Urinary bladder (tissue), 4 donors: ENCODE data around the gene ANKEF1. TPM values are rescaled to one million over a fixed set of nuclear protein-coding genes. Genes with fewer than 3 reads are reported as not detected.

Experiments
- DNase-seq: peaks from one replicate; pipeline ENCODE4 v3.0.0-alpha.2; 2015; ENCODE audit errors: extremely low spot score
- H3K27ac ChIP-seq: one replicate; pipeline ENCODE4 v1.5.1; 2013; ENCODE audit warnings: low read depth, mild to moderate bottlenecking, moderate library complexity
- H3K36me3 ChIP-seq: one replicate; pipeline ENCODE4 v1.6.1; 2013; ENCODE audit warnings: mild to moderate bottlenecking, moderate library complexity; ENCODE audit not compliant: insufficient read depth
- H3K4me1 ChIP-seq: one replicate; pipeline ENCODE4 v1.6.1; 2013; ENCODE audit warnings: mild to moderate bottlenecking, moderate library complexity; ENCODE audit not compliant: insufficient read depth
- H3K4me3 ChIP-seq: one replicate; pipeline ENCODE4 v1.5.1; 2013; ENCODE audit warnings: low read depth, low read length
- whole genome bisulfite sequencing: extraction: QIAGEN DNeasy Blood & Tissue Kit; methylation state at CpG from one replicate; pipeline ENCODE4 v1.1.7; 2013; 5-methylcytosine and 5-hydroxymethylcytosine counted together
- polyA plus RNA-seq: library from polyadenylated mRNA; stranded (reverse); fragments of 200-250 nt; gene quantifications from one replicate; pipeline ENCODE4 v1.2.3, GENCODE V29; 2013
- total RNA-seq: library from RNA; depleted of rRNA; stranded (reverse); fragments of >200 nt; gene quantifications from one replicate; pipeline ENCODE4 v1.2.3, GENCODE V29; 2014
- donor health status: healthy with polysubstance abuse.
- donor health status: healthy.

Gene ANKEF1
- 1.7 TPM for total RNA-seq
- 0.75 TPM for polyA plus RNA-seq

DNA sequence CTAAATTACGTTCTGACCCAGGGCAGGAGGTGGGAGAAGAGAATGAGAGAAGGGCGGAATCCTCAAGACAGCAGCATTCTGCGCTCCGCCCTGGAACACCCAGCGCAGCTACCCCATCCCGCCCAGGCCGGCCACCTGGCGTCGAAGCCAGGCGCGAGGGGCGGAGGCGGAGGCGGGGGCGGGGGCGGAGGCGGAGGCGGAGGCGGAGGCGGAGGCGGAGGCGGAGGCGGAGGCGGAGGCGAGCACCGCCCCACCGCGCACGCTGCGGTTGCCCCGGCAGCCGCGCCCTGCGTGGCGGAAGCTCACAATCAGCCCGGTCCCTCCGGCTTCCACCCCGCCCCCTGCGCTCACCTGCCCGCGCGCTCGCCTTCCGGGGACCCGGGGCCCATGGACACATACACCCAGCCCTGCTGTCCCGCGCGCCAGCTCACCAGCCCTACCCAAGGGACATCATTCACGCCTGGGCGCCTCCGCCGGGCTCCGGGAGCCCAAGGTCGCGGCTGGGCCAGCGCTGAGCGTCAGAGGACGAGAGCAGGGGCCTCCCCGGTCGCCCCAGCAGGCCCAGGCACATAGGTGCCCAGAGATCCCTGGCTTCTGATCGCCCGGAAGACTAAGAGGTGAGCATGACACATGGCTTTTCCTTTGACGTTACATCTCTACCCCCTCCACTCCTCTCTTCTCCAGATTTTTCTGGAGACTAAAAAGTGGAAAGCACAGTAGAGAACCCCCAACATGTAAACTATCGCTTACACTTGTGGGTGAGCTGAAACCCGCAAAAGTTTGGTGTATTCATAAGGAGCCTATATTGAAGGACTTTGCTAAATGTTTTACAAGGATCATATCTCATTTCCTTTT, at the start of gene ANKEF1:
TSS of gene ANKEF1 (plus strand) at position 271 of the 855 bp plus-strand sequence. CDS start 3,315 bp downstream, outside the sequence.
- Histone ChIP-seq H3K36me3 (no peaks in the 10 kb centered on the region), H3K4me3 (peak within 1 kb of the TSS; percentile 50), H3K4me1 (no peaks in the 10 kb centered on the region), H3K27ac (peak within 1 kb of the TSS; percentile 30)
- WGBS: 3% methylated on average over 65 of the region's 65 CpGs
- peak; percentile 25 for DNase-seq

DNA sequence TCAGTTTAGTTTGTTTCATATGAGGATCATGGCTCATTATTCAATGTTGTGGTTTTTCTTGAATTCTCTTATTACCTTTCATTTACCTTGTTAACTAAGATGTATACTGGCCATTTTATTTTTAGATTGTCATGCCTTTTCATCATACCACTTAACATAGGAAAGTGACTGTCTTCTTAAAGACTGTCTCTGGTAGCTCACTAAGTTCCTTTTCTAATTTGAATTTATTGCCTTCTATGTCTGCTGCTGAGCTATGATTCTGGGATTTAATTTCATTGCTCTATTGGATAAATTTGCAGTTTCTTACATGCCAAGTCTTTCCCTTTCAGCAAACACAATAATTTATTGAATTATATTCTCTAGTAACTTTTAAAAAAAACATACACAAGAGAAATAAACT, 49.5 kb upstream of the ANKEF1 start:
- no peaks in the 10 kb centered on the region for H3K36me3 ChIP-seq
- H3K4me1 ChIP-seq: no peaks in the 10 kb centered on the region
- no peak overlapping the region for H3K27ac ChIP-seq
- no peak overlapping the region for H3K4me3 ChIP-seq
- DNase-seq: no peak

DNA sequence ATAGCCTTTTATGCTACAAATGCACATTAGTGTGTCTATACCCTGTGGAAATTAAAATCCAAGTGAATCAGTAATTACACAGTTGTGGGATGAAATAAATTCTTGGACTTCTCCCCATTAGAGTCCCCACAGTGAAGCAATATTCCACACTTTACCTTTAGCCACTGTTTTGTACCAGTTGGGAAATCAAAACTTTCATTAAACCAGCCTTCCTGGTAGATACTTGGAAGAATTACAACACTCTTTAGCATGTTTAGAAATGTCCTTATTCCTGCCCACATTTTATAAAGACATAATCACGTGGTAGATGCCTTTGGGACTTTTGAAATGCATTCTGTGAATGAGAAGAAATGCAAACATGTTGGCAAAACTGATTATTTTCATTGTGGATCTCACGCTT, 49.0 kb upstream of the ANKEF1 start:
- H3K4me1 ChIP-seq: no peaks in the 10 kb centered on the region
- H3K4me3 ChIP-seq: no peak overlapping the region
- no peaks in the 10 kb centered on the region for H3K36me3 ChIP-seq
- 64% methylated on average over 2 of the region's 2 CpGs for WGBS
- no peak for DNase-seq
- H3K27ac ChIP-seq: no peak overlapping the region

DNA sequence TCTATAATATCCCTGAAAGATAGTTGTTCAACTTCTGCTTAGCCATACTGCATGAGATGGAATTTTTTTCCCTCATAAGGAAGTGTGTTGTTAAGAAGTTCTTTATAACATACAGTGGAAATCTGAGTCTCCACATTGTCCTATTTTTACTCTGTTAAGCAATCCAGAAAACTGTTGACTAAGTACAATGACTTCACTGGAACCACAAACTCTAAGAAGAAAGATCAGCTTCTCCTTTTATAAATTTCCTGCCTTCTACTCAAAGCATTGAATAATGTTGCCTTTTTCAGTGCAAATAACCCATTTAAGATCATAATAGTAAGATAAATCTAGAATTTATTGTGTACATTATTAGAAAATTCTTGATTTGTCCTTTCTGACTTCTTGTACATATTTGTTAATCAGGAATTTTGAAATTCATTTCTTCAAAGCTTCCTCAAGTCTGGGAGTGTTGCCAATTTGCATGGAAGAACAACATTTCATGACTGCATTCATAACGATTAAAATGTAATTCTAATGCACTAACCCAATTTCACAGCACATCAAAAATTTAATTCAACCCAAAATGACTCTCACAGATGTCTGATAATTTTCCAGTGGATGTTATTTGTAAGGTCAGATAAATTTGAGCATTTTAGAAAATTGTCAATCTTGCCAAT, 45.6 kb upstream of the ANKEF1 start:
- H3K4me3 ChIP-seq: no peak overlapping the region
- WGBS: 20% methylated on average over 1 of the region's 1 CpG
- H3K4me1 ChIP-seq: no peaks in the 10 kb centered on the region
- no peak overlapping the region for H3K27ac ChIP-seq
- H3K36me3 ChIP-seq: no peaks in the 10 kb centered on the region
- DNase-seq: peak; percentile 15

DNA sequence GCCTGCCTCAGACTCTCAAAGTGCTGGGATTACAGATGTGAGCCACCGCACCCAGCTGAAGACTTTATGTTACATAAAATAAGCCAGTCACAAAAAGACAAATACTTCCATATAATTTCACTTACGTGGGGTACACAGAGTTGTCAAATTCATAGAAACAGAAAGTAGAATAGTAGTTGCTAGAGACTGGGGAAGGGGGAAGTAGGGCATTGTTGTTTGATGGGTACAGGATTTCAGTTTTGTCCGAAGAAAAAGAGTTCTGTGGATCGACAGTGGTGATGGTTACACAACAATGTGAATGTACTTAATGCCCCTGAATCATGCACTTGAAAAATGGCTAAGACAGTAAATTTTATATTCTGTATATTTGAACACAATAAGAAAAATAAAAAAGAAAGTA, 41.6 kb upstream of the ANKEF1 start:
- 87% methylated on average over 4 of the region's 4 CpGs for WGBS
- Histone ChIP-seq H3K36me3 (no peaks in the 10 kb centered on the region), H3K4me1 (no peaks in the 10 kb centered on the region), H3K27ac (no peak overlapping the region), H3K4me3 (no peak overlapping the region)
- no peak for DNase-seq

DNA sequence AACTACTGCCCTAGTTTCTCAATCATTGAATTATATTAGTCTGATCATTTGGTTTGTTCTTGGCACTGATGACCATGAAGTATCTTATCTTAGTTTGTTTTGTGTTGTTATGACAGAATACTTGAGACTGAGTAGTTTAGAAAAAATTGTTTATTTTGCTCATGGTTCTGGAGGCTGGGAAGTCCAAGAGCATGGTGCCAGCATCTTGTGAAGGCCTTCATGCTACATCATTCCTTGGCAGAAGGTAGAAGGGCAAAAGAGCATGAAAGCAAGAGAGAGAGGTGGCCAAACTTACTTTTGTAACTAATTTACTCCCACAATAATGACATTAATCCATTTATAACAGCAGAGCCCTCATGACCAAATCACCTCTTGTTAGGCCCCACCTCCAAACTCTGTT, 40.1 kb upstream of the ANKEF1 start:
- H3K4me3 ChIP-seq: no peak overlapping the region
- H3K4me1 ChIP-seq: no peaks in the 10 kb centered on the region
- H3K36me3 ChIP-seq: no peaks in the 10 kb centered on the region
- H3K27ac ChIP-seq: no peak overlapping the region
- DNase-seq: no peak

DNA sequence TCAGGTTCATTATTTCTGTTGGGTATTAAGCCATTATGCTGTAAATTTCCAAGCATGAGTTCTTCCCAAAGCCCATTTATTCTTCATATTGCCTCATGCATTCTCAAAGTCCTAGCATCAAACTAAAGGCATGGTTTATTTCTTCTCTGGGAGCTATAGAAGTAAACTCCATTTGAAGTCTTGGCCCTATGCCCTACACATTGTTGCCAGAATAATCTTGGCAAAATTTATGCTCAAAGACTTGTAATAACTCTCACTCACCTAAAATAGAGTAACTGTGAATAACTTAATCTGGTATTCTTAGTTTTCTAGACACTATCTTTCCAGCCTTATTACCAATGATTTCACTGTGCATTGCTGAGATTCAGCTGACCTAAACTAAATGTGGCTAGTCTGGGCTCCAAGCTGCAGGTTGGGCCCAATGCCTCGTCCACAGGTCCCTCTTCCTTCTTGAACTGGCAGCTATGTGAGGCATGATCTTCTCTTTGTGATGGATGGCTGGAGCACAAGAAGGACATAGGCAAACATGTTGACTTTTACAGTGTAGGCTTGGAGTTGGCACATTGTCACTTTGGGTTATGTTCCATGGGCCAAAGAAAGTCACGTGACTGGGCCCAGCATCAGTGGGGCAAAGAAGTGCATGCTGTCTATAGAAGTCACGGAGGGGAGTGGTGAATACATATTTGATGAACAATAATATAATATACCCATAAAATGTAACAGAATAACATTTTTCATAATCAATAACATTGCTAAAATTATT, 39.1 kb upstream of the ANKEF1 start:
- DNase-seq: no peak
- Histone ChIP-seq H3K36me3 (no peaks in the 10 kb centered on the region), H3K27ac (no peak overlapping the region), H3K4me1 (no peaks in the 10 kb centered on the region), H3K4me3 (no peak overlapping the region)
- WGBS: 72% methylated on average over 3 of the region's 3 CpGs

DNA sequence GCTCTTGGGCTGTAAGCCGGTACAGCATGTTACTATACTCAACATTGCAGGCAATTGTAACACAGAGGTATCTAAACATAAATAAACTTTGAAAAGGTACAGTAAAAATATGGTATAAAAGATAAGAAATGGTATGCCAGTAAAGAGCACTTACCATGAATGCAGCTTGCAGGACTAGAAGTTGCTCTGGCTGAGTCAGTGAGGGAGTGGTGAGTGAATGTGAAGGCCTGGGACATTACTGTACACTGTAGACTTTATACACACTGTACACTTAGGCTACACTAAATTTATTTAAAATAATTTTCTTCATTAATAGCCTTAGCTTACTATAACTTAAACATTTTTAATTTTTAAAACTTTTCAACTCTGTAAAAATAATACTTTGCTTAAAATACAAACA, 37.8 kb upstream of the ANKEF1 start:
- WGBS: 87% methylated on average over 1 of the region's 1 CpG
- Histone ChIP-seq H3K36me3 (no peaks in the 10 kb centered on the region), H3K4me1 (no peaks in the 10 kb centered on the region), H3K4me3 (no peak overlapping the region), H3K27ac (no peak overlapping the region)
- DNase-seq: no peak

DNA sequence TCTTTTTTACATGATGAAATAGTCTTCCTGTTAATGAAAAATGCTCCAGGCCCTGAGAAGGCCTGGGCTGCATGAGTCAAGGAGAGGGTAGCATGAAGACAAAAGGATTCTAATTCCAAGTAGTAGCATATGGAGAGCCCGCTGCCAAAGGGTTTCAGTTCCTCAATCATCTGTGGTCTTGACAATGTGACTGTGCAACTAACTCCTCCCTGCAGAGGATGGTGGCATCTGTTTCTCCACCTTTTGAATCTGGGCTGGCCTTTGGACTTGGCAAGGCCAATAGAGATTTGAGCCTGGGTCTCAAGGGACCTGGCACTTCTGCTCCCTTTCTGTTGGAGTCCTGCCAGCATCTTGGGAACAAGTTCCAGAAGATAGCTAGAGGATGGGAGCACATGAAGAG, 35.1 kb upstream of the ANKEF1 start:
- WGBS: 89% methylated on average over 1 of the region's 1 CpG
- Histone ChIP-seq H3K4me3 (no peak overlapping the region), H3K4me1 (no peaks in the 10 kb centered on the region), H3K27ac (no peak overlapping the region), H3K36me3 (no peaks in the 10 kb centered on the region)
- DNase-seq: no peak

DNA sequence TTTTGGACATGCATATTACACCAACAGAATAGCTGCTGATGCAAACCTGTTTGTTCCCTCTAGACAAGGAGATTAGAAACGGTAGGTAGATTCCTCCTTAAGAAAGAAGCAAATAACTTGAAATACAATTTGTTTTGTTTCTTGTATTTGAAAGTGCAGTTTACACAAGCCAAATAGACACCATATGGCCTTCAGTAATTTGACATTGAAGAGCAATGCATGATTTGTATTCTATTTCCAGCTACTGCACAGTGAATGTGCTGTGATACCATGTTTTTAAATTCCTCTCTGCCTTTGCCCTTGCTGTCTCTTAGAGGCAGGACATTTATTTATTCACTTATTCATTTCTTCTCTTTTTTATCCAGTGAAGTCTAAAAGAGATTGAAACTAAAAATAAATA, 31.9 kb upstream of the ANKEF1 start:
- Histone ChIP-seq H3K36me3 (no peaks in the 10 kb centered on the region), H3K27ac (no peak overlapping the region), H3K4me3 (no peak overlapping the region), H3K4me1 (no peaks in the 10 kb centered on the region)
- DNase-seq: no peak
- 66% methylated on average over 1 of the region's 1 CpG for WGBS

DNA sequence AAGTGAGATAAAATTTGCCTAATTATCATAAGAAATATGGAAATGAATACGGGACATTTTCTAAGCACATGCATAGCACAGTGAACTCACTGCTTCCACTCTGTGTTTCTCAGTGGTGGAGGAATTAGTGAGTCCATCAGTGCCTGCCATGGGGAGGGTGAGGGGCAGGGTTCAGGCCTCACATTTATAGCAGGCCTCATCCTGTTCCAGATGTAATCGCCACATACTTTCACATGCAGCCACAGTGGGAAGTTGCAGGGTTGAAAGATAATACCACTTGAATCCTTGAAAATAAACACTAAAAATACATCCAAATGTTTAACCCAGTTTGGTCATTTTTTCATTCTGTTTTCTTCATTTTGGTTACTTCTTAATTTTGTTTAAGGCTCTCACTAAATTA, 29.9 kb upstream of the ANKEF1 start:
- 35% methylated on average over 2 of the region's 2 CpGs for WGBS
- Histone ChIP-seq H3K4me3 (no peak overlapping the region), H3K27ac (no peak overlapping the region)

DNA sequence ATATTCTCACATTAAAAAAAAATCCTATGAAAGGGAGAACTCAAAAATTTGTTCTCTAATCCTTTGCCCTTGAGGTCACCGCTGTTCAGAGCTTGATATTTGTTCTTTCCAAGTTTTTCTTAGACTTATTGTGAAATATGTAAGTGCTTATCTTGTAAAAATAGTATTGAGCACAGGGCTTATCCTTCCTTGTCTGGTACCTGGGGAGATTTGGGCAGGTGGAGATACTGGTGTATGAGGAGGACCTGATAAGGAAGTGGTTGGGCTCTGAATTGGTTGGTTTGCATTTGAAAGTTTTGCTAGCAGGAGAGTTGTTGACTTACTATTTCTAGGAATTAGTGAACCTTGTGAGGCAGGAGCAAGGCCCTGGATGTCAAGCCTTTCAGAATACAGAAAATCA, 28.9 kb upstream of the ANKEF1 start:
- Histone ChIP-seq H3K36me3 (no peaks in the 10 kb centered on the region), H3K27ac (no peak overlapping the region), H3K4me3 (no peak overlapping the region), H3K4me1 (no peaks in the 10 kb centered on the region)
- 85% methylated on average over 1 of the region's 1 CpG for WGBS
- DNase-seq: no peak

More for the DNA sequence above, 29.9 kb upstream of the ANKEF1 start:
- Histone ChIP-seq H3K36me3 (no peaks in the 10 kb centered on the region), H3K4me1 (no peaks in the 10 kb centered on the region)
- no peak for DNase-seq

DNA sequence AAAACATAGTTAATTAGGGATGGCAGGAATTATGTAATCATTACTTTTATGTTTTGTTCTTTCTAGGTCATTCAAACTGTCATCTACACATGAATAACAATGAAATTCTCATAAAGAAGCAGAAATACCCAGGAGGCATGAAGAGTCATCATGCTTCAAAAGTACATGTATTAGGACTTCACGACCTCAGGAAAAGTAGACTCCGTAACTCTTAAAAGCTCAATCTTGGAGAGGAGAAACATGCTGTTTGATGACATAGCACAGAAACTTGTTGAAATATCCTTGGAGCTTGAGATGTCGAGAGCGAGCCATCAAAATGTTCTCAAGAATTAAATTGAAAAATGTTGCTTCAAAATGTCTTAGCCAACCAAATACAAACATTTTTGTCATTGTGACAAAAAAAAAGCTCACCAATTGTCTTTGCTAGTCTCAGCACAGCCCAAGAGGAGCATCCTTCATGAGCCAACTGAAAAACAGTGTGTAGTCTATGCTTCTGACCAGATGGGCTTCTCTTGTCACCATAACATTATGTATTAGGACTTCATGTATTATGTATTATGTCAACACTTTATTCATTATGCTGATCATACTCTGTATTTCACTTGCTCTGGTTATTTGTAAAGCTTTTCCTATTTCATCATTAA, 28.2 kb upstream of the ANKEF1 start:
- H3K4me1 ChIP-seq: no peaks in the 10 kb centered on the region
- H3K4me3 ChIP-seq: no peak overlapping the region
- 70% methylated on average over 4 of the region's 4 CpGs for WGBS
- H3K27ac ChIP-seq: no peak overlapping the region
- no peak for DNase-seq
- no peaks in the 10 kb centered on the region for H3K36me3 ChIP-seq
